ENCODE data around the gene PRPF40A.

DNA sequence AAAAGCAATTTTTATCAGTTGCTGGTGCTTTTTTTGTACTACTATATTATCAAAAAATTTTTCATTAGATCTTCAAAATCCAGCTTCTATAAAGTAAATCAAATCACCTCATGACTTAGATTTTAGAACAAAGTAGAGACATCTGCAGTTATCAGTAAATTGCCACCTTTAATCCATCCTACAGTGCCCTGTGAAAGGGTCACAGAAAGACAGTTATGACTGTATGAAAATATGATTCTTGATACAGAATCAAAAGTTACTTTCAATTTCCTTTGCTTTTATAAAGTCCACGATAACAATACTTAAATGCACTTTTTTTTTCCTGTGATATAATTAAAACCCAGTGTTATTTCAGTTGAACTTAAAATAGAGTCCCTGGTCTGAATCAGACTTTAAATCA lies 61.4 kb downstream of the PRPF40A start:
- TF ChIP-seq TAF1 (IDR thresholded peaks at IDR 0.05; ENCODE audit: borderline replicate concordance, low read depth, low read length), result no peak
- no peak for TF ChIP-seq POLR2A (IDR thresholded peaks at IDR 0.05; ENCODE audit: low read depth, low read length)

All from GM12892 (cell line).